CD4-positive, alpha-beta T cell treated with Interleukin-12 subunit alpha and Interleukin-12 subunit beta, for 1 hour (primary cell): Measurements from ENCODE around the gene TEX54.
"Not testable (repeated sequence)": the region's sequence is repeated elsewhere in the genome, so short reads cannot be mapped to it uniquely, and the experiment has no call there.

Experiments used
- DNase-seq: peaks from one replicate; pipeline ENCODE4 v3.0.0-alpha.2; 2020

TEX54 gene

DNA sequence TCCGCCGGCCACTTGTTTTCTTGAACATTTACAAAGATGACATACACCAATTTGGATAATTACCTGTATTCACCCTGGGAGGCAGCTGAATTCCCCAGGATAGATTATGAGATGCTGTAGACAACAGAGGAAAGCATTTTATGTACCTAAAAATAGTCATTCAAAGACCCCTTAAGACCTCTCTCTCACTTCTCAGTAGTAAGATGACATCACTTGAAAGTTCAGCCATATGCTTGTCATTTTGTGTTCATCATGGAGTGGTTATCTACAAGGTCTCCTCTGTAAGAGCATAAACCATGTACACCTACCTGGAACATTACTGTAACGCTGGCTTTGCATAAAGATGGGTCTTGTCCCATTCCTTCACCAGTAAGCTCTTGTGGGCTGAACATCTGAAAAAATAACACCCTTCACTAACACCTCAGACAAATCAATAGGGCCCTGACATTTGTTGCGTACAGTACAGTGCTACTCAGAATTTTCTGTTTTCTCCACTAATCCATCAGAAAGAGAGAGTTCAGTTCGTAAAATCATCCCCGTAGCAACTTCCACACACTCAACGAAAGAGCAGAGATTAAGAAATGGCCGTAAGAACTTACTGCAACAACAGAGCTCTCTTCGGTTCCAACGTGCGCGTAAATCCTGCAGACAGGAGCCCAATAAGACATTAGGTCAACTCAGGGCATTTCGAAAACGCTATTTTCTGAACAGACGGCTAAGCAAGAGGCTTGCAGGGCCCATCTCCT lies 22.4 kb upstream of the TEX54 start:
- DNase-seq = no peak

GRCh38 chr11:62854013-62854824 lies 21.6 kb upstream of the TEX54 start:
- no peak for DNase-seq

DNA sequence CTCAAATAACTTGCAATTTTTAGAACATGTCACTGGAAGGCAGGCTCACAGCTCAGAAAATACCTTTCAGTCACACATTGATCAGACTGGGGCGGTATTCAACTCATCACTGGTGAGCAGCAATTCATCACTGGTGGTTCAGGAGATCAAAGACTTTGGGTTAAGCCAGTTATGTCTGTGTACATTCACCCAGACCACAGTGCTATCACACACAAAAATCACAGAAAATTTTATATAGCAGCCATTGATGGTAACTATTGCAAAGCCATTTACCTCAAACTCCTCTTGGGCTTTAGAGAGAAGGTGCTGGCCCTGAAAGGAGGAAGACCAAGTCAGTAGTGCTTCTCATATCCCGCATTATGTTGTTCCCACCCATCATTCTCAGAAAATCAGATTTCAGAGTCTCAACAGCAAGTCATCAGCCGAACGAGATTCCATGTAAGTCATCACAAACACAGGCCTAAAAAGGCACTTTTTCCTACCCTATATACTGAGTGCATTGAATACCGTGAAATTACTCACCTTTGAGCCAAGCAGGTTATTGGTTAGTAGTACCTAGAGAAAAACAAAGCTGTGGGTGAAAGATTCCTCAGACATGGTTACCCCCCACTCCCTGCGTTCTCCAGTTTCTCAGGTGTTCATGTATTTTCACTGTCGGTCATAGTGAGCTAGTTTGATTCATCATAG lies 20.8 kb upstream of the TEX54 start:
- DNase-seq = peak; percentile 68

DNA sequence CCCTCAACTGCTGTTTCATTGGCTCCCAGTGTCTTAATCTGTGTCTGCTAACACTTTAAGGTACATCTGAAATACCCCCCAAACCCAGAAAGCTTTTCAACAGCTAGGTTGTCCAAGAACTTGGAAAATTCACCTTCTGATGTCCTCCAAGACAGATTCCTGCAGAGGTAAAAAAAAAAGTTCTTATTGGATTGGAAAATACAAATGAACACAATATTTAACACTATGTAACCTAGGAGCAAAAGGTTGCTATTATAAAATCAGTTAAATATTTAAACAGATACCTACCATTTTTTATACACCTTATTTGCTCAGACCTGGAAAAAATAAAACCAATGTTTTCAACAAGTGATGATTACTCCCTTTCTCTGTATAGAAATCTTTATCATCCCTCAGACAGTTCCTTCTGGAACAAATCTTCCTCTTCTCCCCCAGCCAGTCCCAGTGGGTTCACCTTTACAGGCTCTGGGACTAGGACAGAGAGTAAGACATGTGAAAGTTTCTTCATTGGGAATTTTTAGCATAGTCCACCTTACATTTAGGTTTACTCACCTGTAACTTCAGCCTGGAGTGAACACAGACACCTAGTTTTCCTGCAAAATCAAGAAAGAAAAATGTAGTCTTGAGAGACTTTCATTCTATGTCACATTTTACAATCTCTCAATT lies 20.0 kb upstream of the TEX54 start:
- no peak for DNase-seq

DNA sequence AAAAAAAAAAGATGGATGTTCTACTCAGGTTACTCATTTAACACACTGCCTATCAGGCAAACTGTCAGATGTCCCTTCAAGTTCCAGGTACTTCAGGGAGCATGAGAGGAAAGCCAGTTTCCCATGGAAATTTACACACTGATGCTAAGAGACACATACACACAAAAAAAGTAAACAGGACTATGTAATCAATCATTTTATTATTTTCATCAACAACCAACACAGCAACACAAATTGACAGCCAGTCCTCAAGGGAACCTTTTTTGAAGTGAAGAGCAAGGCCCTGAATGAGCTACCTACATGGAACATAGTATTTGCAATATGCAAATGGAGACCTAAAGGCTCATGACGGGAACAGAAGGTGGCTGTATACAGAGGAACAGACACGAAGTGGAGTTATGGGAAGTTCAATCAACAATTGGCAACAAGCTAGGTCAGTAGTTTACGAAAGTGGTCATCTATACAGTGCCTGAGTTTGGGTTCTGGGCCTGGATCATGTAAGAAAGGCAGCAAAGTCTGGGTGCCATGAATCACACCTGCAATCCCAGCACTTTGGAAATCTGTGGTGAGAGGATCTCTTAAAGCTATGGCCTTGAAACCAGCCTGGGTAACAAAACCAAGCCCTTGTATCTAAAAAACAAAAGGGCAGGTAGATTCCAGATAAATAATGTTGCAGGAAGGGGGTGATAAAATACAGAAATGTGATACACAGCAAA lies 19.3 kb upstream of the TEX54 start:
- DNase-seq = no peak

DNA sequence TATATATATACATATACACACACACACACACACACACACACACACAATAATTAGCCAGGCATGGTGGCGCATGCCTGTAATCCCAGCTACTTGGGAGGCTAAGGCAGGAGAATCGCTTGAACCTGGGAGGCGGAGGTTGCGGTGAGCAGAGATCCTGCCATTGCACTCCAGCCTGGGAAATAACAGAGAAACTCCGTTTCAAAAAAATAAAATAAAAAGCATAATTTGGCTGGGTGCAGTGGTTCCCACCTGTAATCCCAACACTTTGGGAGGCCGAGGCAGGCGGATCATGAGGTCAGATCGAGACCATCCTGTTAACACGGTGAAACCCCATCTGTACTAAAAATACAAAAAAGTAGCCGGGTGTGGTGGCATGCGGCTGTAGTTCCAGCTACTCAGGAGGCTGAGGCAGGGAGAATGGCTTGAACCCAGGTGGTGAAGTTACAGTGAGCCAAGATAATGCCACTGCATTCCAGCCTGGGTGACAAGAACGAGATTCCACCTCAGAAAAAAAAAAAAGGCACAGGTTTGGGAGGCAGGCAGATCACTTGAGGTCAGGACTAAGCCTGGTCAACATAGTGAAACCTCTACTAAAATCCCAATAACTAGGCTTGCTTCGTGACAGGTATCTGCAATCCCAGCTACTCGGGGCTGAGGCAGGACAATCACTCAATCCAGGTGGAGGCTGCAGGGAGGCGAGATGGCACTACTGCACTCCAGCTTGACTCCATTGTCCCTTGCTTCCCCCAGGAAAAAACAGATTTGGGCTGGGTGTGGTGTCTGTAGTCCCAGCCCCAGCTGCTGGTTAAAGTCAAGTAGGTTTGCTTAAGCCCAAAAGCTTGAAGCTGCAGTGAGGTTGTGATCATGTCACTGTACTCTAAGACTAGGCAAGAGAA lies 18.5 kb upstream of the TEX54 start:
- DNase-seq = no peak

GRCh38 chr11:62847767-62848314 lies 15.2 kb upstream of the TEX54 start:
- no peak for DNase-seq

DNA sequence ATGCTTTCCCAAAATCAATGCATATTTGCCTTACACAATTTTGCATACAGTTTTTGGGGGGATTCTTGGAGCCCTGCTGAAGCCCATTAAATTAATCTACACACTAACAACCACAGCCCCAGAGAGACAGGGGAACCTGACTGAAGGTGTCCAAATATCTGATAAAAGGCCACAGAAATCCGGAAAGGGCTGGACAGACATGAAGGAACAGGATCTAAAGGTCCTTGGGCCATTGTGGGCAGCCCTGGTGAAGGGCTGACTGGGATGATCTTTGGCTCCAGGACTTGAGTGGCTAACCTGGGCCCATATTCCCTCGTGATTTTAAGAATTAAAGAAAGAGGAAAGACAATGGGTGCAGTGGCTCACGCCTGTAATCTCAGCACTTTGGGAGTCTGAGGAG lies 13.5 kb upstream of the TEX54 start:
- no peak for DNase-seq

GRCh38 chr11:62844154-62844553 lies 11.5 kb upstream of the TEX54 start:
- DNase-seq = no peak

GRCh38 chr11:62843466-62843865 lies 10.8 kb upstream of the TEX54 start:
- no peak for DNase-seq

GRCh38 chr11:62842891-62843290 lies 10.2 kb upstream of the TEX54 start:
- not testable (repeated sequence) for DNase-seq

GRCh38 chr11:62842171-62842741 lies 9.6 kb upstream of the TEX54 start:
- DNase-seq = peak; percentile 41

DNA sequence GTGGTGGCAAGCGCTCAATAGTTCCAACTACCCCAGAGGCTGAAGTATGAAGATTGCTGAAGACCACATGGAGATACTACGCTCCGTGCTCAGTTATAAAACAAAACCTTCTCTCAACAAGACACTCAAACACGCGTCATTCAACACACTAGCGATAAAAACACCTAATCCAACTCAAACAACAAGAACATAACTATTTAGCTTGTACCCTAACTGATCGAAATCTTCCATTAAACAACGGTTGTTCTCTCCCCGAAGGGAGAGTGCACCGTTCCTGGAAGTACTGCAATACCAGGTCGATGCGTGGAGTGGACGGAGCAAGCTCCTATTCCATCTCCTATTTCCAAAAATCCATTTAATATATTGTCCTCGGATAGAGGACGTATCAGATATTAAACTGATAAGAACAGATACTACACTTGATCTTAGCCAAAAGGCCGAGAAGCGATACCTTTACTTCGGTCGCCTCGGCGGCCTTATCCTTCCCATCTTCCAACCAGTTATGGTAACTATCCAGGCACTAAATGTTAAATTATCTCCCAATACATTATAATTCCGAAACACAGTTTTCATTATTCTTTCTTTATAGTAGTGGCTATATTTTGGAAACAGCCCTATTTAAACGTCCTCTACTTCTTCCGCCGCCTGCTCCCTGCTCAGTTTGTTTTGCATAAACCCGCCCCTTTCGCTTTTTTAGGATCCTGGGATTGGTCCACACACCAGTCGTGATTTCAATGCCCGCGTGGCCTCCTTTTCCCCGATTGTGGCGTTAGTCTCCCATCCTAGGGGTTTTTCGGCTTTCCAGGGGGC lies 8.9 kb upstream of the TEX54 start:
- DNase-seq = peak; percentile 92

- DNase-seq = peak; percentile 87
Measured at GRCh38 chr11:62840721-62841360, 8.2 kb upstream of the TEX54 start.

- DNase-seq = peak; percentile 94
Measured at GRCh38 chr11:62839050-62839945, 6.7 kb upstream of the TEX54 start, which contains the start of gene WDR74. TSS of gene WDR74 (minus strand) at chr11:62839590. CDS start at chr11:62839570, 20 bp downstream.

GRCh38 chr11:62835336-62835735 lies 2.7 kb upstream of the TEX54 start:
- DNase-seq = no peak

DNA sequence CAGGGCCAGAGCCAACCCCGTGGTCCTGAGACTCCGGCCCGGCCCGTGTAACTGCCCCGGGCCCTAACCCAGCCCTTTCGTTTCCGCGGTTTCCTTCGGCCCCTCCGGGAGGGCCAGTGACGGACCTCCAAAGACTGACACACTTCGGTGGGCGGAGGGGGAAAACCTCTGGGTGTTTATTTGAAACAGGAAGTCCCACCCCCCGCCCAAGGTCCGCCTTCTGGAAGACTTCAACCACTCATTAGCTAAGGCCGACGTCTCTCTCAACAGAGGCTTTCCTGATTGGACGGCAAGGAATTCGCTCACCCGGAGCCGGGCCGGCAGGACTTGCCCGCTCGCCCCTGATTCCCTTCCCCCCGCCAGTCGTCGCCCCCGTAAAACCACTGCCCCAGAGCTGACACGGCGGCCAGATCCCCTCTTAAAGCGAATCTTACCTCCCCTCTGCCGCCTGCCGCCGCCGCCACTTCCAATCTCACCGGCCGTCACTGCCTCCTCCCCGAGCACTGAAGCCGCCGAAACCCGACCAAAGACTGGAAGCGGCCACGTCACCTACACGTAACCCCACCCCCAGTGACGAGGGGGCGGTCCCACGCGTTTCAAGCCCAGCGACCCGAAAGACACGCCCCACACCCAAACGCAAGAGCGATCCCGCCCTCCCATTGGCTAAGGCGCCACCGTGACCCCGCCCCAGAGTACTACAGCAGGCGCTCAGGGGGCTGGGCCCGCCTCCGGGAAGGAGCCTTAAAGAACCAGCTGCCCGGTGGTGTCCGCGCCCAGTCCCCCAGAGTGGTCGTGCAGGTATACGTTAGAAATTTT lies 913 bp downstream of the TEX54 start, which contains the start of gene STX5:
Gene STX5, minus strand, starts transcription at position 532 of the 816 bp plus-strand sequence. CDS start 808 bp downstream, outside the sequence.
- peak; percentile 100 for DNase-seq
